ENCODE data around the gene ULBP1. TPM values are rescaled to one million over a fixed set of nuclear protein-coding genes. Genes with fewer than 3 reads are reported as not detected.

ULBP1 gene
- total and polyA plus RNA-seq, 4 experiments from 2014 or later = not detected

DNA sequence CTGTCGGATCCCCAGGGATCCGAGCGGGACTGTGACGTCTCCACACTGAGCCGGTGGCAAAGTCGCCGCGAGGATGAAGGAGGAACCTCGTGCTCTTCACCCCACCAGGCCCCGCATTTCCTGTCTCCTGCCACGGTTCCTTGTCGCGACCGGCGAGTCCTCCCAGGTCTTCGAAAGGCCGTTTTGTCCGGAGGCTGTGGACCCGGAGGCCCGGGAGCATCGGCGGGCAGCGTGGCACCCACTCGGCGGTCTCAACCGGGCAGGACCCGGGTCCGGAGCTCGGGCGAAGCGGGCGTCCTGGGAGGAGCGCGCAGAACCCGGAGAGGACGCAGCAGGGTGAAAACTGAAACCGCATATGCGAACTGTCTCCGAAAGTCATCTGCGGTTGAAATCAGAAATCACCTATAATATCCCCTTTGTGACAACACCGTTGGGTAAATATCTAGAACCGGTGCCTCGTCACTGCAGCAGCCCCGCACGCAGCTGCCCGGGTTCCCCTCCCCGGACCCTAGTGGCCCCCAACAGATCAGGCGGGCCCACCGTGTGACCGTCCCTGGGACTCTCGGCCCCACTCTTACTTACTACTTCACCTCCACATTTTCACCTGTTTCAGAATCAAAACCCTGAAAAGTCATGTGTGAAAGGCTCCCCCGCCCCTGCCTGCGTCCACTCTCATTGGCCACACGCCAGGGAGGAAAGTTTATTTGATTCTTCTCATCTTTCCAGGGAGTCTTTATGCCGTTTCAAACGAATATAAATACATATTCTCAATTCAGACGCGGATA lies 25.0 kb upstream of the ULBP1 start:
- Histone ChIP-seq H3K27me3 (ENCODE audit: insufficient read depth, low read length) (peaks cover 63% of the 10 kb centered on the region), H3K4me3 (ENCODE audit: low read length in 2 of 2) (peak overlapping the region; percentile 26 to 58), H3K36me3 (ENCODE audit: insufficient read depth, low read length) (no peaks in the 10 kb centered on the region), H3K4me1 (ENCODE audit: insufficient read depth, low read length) (peaks cover 25% of the 10 kb centered on the region), H3K9me3 (ENCODE audit: control insufficient read depth in 1 of 2, low read length in 2 of 2) (no peaks in the 10 kb centered on the region), H3K27ac (ENCODE audit: low read depth, low read length) (peak overlapping the region; percentile 9)
- H3K4me3 Mint-ChIP-seq = peak overlapping the region; percentile 16 to 92 (median 80)
- H3K9me3 Mint-ChIP-seq = no peaks in the 10 kb centered on the region
- ChIA-PET POLR2A (ENCODE audit: partially characterized antibody) (interaction anchor here (0.7 kb wide), 1 partner anchor 78 kb away, joined by 4 read pairs; no protein-coding TSS in a partner anchor), CTCF (ENCODE audit: partially characterized antibody) (interaction anchor here (1.0 kb wide), 1 partner anchor 78 kb away, joined by 3 read pairs; no protein-coding TSS in a partner anchor)
- peaks cover 0 to 5% of the 10 kb centered on the region in 2 donors for H3K36me3 Mint-ChIP-seq
- peaks cover 60 to 61% of the 10 kb centered on the region in 2 donors for H3K27me3 Mint-ChIP-seq
- intact Hi-C loops (cut with micrococcal nuclease) = no loop called here
- peak; percentile 59 to 87 (median 70) for DNase-seq
- peaks cover 14 to 60% (median 30%) of the 10 kb centered on the region in 4 donors for H3K4me1 Mint-ChIP-seq
- H3K27ac Mint-ChIP-seq = peak overlapping the region; percentile 84 to 99 (median 94)

DNA sequence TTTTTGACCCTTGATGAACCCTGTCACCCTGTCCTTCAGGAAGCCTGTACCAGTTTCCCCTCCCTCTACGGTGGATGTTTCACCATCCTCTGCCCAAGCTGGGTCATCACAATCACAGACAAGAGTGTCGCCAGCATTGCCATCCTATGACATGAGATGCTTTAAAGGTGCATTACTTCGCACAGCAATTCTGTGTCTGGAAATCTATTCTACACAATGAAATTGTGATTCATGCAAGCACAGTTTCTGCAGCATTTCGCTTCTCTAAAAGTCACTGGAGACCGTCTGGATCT lies 24.4 kb upstream of the ULBP1 start:
- Histone ChIP-seq H3K27me3 (ENCODE audit: insufficient read depth, low read length) (peaks cover 60% of the 10 kb centered on the region), H3K4me1 (ENCODE audit: insufficient read depth, low read length) (peaks cover 25% of the 10 kb centered on the region), H3K4me3 (ENCODE audit: low read length in 2 of 2) (no peak overlapping the region), H3K27ac (ENCODE audit: low read depth, low read length) (peak overlapping the region; percentile 9), H3K9me3 (ENCODE audit: control insufficient read depth in 1 of 2, low read length in 2 of 2) (no peaks in the 10 kb centered on the region), H3K36me3 (ENCODE audit: insufficient read depth, low read length) (no peaks in the 10 kb centered on the region)
- Mint-ChIP-seq H3K4me3 (peak overlapping the region; percentile 16 to 92 (median 80)), H3K9me3 (no peaks in the 10 kb centered on the region), H3K27me3 (peaks cover 57% of the 10 kb centered on the region in 2 donors), H3K4me1 (peaks cover 13 to 57% (median 29%) of the 10 kb centered on the region in 4 donors), H3K27ac (peak overlapping the region; percentile 84 to 99 (median 94)), H3K36me3 (peaks cover 0 to 5% of the 10 kb centered on the region in 2 donors)
- peak in 1 of 5 donors; percentile 60 for DNase-seq
- ChIA-PET CTCF (ENCODE audit: partially characterized antibody) (interaction anchor here (1.0 kb wide), 1 partner anchor 77 kb away, joined by 3 read pairs; no protein-coding TSS in a partner anchor), POLR2A (ENCODE audit: partially characterized antibody) (no interaction called here)
- intact Hi-C loops (cut with micrococcal nuclease) = no loop called here

DNA sequence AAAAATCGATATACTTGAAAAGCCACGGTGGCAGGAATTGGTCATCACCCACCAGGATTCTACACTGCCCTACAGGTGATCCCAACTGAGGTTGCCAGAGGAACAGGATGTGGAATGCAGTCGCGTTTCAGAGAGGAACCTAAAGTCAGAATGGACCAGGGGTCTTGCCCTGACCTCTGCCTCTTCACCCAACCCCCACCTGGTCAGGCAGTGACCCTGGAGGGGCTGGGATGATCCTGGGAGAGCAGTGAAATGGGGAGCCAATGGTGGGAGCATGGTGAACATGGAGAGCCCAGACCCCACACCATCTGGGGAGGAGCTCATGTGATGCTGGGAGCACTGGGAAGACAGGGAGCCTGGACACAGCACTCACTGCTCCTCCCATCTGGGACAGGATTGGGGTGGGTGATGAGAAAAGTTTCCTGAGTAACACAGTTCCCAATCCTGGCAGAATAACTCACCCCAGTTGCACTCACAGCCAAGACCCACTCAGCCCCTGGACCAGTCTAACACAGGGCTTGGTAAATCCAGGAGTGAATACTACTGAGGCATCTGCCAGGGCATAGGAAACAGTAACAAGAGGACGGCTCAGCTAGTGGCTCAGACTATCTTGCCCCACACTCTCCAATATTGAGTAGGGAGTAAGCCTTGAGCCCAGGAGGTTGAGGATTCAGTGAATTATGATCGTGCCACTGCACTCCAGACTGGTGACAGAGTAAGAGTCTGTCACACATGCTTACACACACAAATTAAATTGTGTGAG lies 23.7 kb upstream of the ULBP1 start:
- Histone ChIP-seq H3K9me3 (ENCODE audit: control insufficient read depth in 1 of 2, low read length in 2 of 2) (no peaks in the 10 kb centered on the region), H3K27ac (ENCODE audit: low read depth, low read length) (no peak overlapping the region), H3K4me1 (ENCODE audit: insufficient read depth, low read length) (peaks cover 25% of the 10 kb centered on the region), H3K4me3 (ENCODE audit: low read length in 2 of 2) (no peak overlapping the region), H3K36me3 (ENCODE audit: insufficient read depth, low read length) (no peaks in the 10 kb centered on the region), H3K27me3 (ENCODE audit: insufficient read depth, low read length) (peaks cover 52% of the 10 kb centered on the region)
- POLR2A ChIA-PET (ENCODE audit: partially characterized antibody) = interaction anchor here (1.2 kb wide), 1 partner anchor 52 kb away, joined by 3 read pairs; no protein-coding TSS in a partner anchor
- H3K36me3 Mint-ChIP-seq = peaks cover 0 to 5% of the 10 kb centered on the region in 2 donors
- peaks cover 50% of the 10 kb centered on the region in 2 donors for H3K27me3 Mint-ChIP-seq
- intact Hi-C loops (cut with micrococcal nuclease) = loop anchor here (2.0 kb wide), 1 partner anchor 65 kb away; no protein-coding TSS in a partner anchor
- peak overlapping the region; percentile 42 to 93 (median 70) for H3K27ac Mint-ChIP-seq
- CTCF ChIA-PET (ENCODE audit: partially characterized antibody) = interaction anchor here (1.0 to 1.6 kb wide), 4 partner anchors 10 to 77 kb away, joined by 3 to 7 read pairs (median 4); no protein-coding TSS in a partner anchor
- DNase-seq = no peak
- no peaks in the 10 kb centered on the region for H3K9me3 Mint-ChIP-seq
- H3K4me1 Mint-ChIP-seq = peaks cover 13 to 55% (median 29%) of the 10 kb centered on the region in 4 donors
- H3K4me3 Mint-ChIP-seq = peak overlapping the region in 7 of 8 donors; percentile 6 to 92 (median 55)

DNA sequence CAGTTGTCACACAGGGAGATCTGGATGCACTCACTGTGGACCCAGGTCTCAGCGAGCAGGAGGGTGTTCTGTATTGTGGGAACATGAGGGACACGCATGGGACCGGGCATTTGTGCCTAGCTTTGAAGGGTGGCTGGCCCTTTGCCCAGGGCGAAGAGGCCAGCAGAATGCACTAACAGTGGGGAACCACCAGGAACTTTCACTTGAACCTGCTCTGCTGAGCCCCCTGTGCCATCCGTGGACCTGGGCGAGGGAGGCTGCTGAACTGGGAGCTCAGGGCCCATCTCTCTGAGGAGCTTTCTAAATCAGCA lies 23.1 kb upstream of the ULBP1 start:
- Mint-ChIP-seq H3K27ac (peak overlapping the region; percentile 42 to 93 (median 70)), H3K9me3 (no peaks in the 10 kb centered on the region), H3K4me1 (peaks cover 13 to 55% (median 29%) of the 10 kb centered on the region in 4 donors), H3K4me3 (peak overlapping the region in 7 of 8 donors; percentile 6 to 92 (median 55)), H3K36me3 (peaks cover 0 to 5% of the 10 kb centered on the region in 2 donors), H3K27me3 (peaks cover 45 to 46% of the 10 kb centered on the region in 2 donors)
- Histone ChIP-seq H3K27ac (ENCODE audit: low read depth, low read length) (no peak overlapping the region), H3K36me3 (ENCODE audit: insufficient read depth, low read length) (no peaks in the 10 kb centered on the region), H3K9me3 (ENCODE audit: control insufficient read depth in 1 of 2, low read length in 2 of 2) (no peaks in the 10 kb centered on the region), H3K27me3 (ENCODE audit: insufficient read depth, low read length) (peaks cover 46% of the 10 kb centered on the region), H3K4me3 (ENCODE audit: low read length in 2 of 2) (no peak overlapping the region), H3K4me1 (ENCODE audit: insufficient read depth, low read length) (peaks cover 25% of the 10 kb centered on the region)
- CTCF ChIA-PET (ENCODE audit: partially characterized antibody) = interaction anchor here (0.9 to 1.6 kb wide), 4 partner anchors 9 to 76 kb away, joined by 3 to 7 read pairs (median 4); no protein-coding TSS in a partner anchor
- intact Hi-C loops (cut with micrococcal nuclease) = loop anchor here (2.0 kb wide), 1 partner anchor 64 kb away; no protein-coding TSS in a partner anchor
- POLR2A ChIA-PET (ENCODE audit: partially characterized antibody) = interaction anchor here (1.2 kb wide), 1 partner anchor 52 kb away, joined by 3 read pairs; no protein-coding TSS in a partner anchor
- no peak for DNase-seq

DNA sequence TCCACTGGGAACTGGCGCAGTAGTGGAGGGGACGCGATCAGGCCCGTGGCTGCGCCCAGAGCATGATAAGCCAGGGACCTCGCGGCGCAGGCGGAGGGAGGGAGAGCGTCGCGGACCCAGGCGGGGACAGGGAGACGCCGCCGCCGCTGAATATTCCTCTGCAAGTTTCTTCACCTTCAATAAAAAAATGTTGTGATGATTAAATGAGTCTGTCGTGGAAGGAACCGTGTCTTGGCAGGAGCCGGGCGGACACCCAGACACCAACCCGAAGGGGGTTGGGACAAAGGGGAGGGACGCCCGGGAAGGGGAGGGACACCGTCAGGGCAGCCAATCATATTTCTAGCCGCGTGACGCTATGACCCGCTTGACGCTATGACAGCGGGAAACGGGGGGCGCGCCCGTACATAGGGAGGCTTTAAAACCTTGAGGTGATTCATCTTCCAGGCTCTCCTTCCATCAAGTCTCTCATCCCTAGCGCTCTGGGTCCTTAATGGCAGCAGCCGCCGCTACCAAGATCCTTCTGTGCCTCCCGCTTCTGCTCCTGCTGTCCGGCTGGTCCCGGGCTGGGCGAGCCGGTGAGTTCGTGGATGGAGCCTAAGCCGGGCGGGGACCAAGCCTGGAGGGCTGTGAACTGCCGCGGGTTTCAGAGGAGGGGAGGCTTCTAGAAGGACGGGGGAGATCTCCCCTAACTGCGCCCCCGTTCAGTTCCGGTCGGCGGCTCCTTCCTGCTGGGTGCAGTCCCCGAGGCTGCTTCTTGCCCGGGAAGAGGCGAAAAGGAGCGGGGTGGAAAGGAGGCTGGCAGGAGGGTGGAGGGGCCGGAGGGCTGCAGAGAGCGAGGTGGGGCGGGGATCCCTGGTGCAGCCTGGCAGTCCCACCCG lies 21.9 kb upstream of the ULBP1 start, which contains the start of gene ULBP2:
ULBP2 (plus strand) TSS at position 432 of the 878 bp plus-strand sequence; CDS start at position 491, 59 bp downstream.
- H3K36me3 Mint-ChIP-seq = peaks cover 0 to 5% of the 10 kb centered on the region in 2 donors
- H3K27me3 Mint-ChIP-seq = peaks cover 38% of the 10 kb centered on the region in 2 donors
- H3K4me1 Mint-ChIP-seq = peaks cover 13 to 50% (median 29%) of the 10 kb centered on the region in 4 donors
- H3K4me3 ChIP-seq (ENCODE audit: low read length in 2 of 2) = peak within 1 kb of the TSS; percentile 57 to 76
- peak within 1 kb of the TSS; percentile 93 to 96 (median 94) for H3K27ac Mint-ChIP-seq
- H3K9me3 Mint-ChIP-seq = no peaks in the 10 kb centered on the region
- ChIA-PET CTCF (ENCODE audit: partially characterized antibody) (interaction anchor here (0.9 to 1.6 kb wide), 3 partner anchors 8 to 75 kb away, joined by 4 to 7 read pairs (median 5); no protein-coding TSS in a partner anchor), POLR2A (ENCODE audit: partially characterized antibody) (no interaction called here)
- H3K27me3 ChIP-seq (ENCODE audit: insufficient read depth, low read length) = peaks cover 34% of the 10 kb centered on the region
- peaks cover 25% of the 10 kb centered on the region for H3K4me1 ChIP-seq (ENCODE audit: insufficient read depth, low read length)
- H3K4me3 Mint-ChIP-seq = peak within 1 kb of the TSS; percentile 93 to 96 (median 95)
- peak within 1 kb of the TSS; percentile 18 for H3K27ac ChIP-seq (ENCODE audit: low read depth, low read length)
- no peaks in the 10 kb centered on the region for H3K9me3 ChIP-seq (ENCODE audit: control insufficient read depth in 1 of 2, low read length in 2 of 2)
- peak; percentile 86 to 97 (median 88) for DNase-seq
- intact Hi-C loops (cut with micrococcal nuclease) = loop anchor here (1.0 to 2.0 kb wide), 2 partner anchors 21 to 63 kb away; partner anchors contain the start of gene ULBP1
- H3K36me3 ChIP-seq (ENCODE audit: insufficient read depth, low read length) = no peaks in the 10 kb centered on the region

DNA sequence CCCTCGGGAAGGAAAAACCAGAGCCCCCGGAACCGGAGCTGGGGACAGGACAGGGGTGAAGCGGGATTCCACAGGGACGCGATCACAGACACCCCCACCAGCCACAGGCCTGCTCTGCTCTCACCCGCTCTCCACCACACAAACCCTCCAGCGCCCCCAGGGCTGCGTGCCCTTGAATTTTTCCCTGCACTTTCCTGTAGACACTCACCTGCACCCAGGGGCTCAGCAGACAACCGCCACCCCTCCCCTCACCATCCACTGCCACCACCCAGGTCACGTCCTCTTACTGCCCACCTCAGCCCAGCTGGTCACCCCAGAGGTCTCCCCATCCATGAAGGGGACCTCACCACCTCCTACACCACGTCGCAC lies 21.3 kb upstream of the ULBP1 start:
- H3K9me3 ChIP-seq (ENCODE audit: control insufficient read depth in 1 of 2, low read length in 2 of 2) = no peaks in the 10 kb centered on the region
- peak overlapping the region; percentile 18 for H3K27ac ChIP-seq (ENCODE audit: low read depth, low read length)
- no peak for DNase-seq
- Mint-ChIP-seq H3K27me3 (peaks cover 31 to 32% of the 10 kb centered on the region in 2 donors), H3K27ac (peak overlapping the region; percentile 32 to 93 (median 85)), H3K9me3 (no peaks in the 10 kb centered on the region), H3K36me3 (peaks cover 0 to 5% of the 10 kb centered on the region in 2 donors), H3K4me1 (peaks cover 13 to 44% (median 29%) of the 10 kb centered on the region in 4 donors), H3K4me3 (peak overlapping the region; percentile 93 to 96 (median 95))
- peaks cover 25% of the 10 kb centered on the region for H3K4me1 ChIP-seq (ENCODE audit: insufficient read depth, low read length)
- ChIA-PET POLR2A (ENCODE audit: partially characterized antibody) (no interaction called here), CTCF (ENCODE audit: partially characterized antibody) (no interaction called here)
- peak overlapping the region; percentile 57 to 76 for H3K4me3 ChIP-seq (ENCODE audit: low read length in 2 of 2)
- intact Hi-C loops (cut with micrococcal nuclease) = no loop called here
- no peaks in the 10 kb centered on the region for H3K36me3 ChIP-seq (ENCODE audit: insufficient read depth, low read length)
- H3K27me3 ChIP-seq (ENCODE audit: insufficient read depth, low read length) = peaks cover 28% of the 10 kb centered on the region

All from CD4-positive, alpha-beta memory T cell (primary cell).